Measurements from ENCODE around the gene ENOX1.

DNA sequence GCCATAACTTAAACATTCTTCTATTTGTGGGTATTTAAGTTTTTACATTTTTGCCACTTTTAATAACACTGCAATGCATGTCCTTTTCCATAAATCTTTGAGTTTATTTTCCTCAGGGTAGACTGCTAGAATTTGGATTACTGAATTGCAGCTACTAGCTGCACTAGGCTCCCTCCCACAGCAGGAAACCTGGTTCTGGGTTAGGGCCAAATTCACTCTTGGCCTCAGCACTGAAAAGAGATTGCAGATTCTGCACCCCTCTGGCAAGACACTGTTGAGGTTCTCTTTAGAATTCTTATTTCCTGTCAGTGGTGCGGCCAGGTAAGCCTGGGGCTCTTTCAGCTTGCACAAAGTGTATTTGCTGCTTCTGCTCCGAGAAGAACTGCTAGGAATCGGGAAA is 155.7 kb downstream of the ENOX1 start:
- TF ChIP-seq FOXP2 (optimal IDR thresholded peaks at IDR 0.05; ENCODE audit: borderline replicate concordance, extremely low read depth, extremely low read length, insufficient read depth) (no peak), TAF1 (IDR thresholded peaks at IDR 0.05; ENCODE audit: borderline replicate concordance, insufficient read depth, low read length) (no peak), POLR2AphosphoS5 (IDR thresholded peaks at IDR 0.05; ENCODE audit: low read depth, low read length) (no peak)

Data from PFSK-1 (cell line).